Activated CD4-positive, alpha-beta T cell treated with anti-CD3 and anti-CD28 coated beads, Interleukin-10, Interleukin-2, amounts not matched to agents 100 ng/mL and 50 ng/mL, durations not matched to agents 16 hours and 8 hours (primary cell): ENCODE data around the gene LHX2.

Source experiments
- DNase-seq: peaks from one replicate; pipeline ENCODE4 v3.0.0-alpha.2; 2020

LHX2 gene

DNA sequence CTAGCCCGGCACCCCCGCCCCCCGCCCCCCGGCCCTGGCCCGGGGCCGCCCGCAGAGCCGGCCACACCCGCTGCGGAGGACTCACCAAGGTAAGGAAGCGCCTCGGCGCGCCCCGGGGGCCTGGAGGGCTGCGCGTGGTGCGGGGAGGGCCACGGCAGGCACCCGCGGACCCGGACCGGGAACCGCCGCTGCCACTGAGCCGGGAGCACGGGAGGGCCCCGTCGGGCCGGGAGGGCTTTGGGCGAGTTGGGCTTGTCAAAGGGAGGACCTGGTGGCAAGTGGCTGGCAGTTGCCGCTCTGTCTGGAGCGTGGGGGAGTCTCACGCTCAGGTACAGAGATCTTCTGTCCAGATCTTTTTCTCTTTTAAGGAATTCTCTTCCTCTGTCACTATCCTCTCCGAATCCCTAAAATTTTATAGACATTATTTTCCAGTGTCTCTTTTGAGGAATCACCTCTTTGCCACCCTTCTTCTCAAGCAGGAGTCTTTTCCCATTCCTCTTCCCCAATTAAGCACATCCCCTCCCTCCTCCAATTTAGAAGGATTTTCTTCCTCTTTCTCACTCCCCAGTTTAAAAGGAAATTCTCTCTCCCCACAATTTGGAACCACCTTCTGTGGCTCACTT is 11.3 kb upstream of the LHX2 start:
- no peak for DNase-seq

DNA sequence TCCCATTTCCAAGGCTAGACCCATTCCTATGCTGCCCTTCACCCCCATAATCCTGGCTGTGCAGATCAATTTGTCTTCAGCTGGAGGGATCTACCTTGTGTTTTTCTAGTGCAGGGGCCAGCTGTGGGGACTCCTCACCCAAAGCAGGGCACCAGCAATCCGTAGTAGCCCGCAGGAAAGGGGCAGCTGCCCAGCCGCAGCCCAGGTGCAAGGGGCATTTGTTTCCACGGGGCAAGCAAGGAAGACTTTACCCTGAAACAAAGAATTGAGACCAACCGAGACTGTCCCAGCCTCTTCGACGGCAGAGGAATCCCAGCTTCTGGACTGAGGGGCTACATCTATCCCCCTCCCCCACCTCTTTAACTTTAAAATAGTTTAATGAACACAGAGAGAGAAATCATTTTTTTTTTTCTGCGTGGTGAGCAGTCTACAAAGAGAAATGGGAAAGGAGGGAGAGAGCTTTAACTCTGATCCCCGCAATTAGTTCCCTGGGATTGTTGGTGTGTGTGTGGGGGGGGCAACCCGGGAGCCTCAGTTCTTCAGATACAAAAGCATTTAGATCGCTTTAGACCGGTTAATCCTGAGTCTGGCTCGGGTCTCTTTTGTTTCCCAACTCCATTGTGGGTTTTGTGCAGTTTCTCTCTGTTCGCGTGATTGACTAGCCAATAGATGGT is 10.6 kb upstream of the LHX2 start:
- no peak for DNase-seq

GRCh38 chr9:124001458-124001799 is 10.1 kb upstream of the LHX2 start:
- DNase-seq, result no peak

- no peak for DNase-seq
Observed at GRCh38 chr9:124001866-124002525, 9.6 kb upstream of the LHX2 start.

DNA sequence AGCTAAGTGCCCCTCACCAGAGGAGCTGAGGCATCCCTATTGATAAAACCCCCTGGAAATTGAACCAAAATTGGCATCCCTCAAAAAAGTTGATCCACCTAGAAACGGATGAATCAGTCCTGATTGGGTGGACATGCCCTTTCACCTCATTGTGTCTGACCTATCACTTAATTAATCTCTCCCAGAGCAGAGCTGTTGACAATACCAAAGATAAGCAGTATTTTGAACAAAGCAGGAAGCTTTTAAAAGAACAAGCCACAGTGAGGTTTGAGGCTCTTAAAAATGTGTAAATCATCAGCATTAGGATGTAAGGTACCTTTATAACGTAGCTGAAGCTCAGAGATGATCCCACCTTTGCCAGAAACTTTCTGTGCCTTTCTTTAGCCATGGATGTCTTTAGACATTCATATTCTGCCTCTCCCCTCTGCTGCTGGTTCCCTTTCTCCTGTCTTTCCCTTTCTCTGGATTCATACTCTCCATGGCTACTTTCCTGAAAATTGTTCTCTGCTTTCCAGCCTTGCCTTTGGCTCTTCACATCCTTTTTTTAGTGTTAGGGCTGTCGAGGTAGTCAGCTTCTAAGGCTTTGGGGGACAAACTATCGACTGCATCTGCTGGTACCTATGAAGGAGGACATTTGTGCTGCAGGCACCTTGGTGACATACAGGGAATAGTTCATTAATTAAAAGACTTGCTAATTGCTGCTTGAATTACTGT is 7.8 kb upstream of the LHX2 start:
- DNase-seq, result no peak

DNA sequence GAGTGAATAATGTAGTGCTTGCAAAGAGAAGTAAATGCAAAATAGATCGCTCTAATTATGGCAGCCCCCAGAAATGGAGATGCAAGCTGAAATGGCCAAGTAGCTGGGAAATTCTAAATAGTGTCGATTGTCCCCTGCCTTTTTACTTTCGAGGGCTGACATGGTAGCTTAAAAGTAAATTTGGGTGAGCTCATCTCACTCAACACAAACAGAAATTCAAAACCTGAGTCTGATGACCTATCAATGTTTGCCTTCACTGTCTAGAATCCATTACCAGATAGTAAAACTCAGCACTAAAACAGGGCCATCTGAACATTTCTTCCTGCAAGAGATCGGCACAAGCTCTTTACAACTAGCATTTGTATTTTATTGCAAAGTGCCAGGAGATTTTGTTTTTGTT is 7.0 kb upstream of the LHX2 start:
- DNase-seq, result no peak

- no peak for DNase-seq
Observed at GRCh38 chr9:124005029-124005771, 6.4 kb upstream of the LHX2 start.

DNA sequence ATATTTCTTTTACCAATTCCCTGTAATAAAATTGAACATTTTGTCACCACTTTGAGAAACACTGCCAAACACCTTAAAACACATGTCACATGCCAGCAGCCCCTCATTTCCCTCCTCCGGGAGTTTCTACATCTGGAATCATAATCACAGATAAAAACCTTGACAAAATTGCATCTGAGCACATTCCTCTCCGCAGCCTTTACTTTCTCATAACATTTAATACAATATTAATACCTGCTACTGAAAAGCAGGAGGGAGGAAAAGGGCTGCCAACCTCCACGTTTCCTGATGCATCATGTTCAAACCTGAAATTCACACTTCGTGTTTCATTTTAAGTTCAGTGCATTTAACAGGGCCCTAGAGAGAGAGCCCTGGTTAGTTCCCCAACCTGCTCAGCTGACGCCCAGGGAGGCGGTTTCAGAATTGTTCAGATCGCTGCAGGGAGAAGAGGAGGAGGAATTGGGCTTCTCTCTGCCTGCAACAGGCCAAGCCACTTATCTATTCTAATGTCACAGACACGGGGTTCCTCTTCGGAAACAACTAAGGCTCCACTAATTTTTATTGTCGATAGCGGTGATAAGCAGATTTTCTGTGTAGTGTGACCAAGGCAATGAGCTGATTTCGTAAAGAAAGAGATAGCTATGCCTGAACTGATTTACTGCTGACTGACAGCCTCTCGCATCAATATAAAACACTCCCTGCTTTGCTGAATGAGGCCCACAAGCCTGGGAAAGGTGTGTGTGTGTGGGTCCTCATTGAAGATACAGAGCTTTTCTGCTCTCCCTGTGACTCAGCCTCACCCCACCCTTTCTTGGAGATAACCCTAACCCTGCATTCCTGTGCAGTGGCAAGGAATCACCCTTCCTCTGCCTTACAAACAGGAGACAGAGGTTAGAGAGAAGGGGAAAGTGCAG is 4.9 kb upstream of the LHX2 start:
- DNase-seq, result peak; percentile 23

GRCh38 chr9:124007565-124008302 is 3.8 kb upstream of the LHX2 start:
- DNase-seq, result no peak

DNA sequence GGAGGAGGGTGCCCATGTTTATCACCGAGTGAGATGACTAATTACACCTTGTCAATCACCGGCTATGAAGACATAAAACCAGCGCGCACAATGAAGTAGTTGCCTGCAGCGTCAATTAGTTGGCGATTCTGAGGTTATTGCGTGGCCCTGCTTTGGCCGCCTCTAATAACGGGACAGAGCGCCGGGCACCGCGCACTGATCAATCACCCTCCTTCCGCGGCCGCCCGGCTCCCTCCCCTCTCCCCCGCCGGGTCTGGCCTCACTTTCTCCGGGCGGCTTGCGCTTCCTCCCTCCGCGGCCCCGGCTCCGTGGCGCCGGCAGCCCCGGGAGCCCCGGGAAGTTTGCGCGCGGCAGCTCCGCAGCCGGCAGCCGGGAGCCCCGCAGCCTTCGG is 3.3 kb upstream of the LHX2 start:
- peak; percentile 44 for DNase-seq

DNA sequence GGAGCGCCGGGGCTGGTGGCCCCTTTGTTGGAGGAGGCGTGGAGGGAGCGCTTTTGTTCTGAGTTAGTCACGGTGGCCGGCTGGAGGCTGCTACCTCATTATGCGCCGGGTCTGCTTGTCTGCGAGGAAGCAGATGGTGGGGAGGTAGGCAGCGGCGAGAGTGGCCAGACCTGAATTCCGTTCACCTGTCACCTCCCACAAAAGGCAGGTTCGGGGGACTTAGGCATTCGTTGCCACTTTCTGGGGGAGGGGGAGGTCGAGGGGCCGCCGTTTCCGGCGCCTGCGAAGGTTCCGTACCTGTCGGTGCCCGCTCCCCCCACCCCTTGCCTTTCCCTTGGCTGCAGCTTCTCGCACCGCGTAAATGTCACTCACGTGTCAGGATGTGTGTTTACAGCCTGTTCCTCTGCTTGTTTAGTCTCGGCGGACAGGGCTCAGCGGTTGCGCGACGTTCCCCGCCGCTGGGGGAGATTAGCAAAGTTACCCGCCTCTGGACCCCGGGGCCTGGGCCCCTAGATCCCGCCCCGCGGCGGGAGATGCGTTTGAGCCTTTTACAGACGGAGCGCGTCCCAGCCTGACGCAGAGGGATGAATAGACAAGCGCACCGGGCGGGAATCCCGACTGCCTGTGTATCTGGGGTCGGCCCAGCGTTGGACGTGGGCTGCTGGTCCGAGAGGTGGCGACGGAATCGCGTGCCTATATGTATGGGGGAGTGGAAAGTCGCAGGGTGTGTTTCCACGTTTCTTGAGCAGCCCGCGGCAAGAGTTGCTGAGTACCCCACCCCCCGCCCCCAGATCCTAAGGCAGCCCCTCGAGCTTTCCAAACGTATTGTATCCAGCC is 2.7 kb upstream of the LHX2 start:
- DNase-seq, result no peak

GRCh38 chr9:124009531-124010217 is 1.9 kb upstream of the LHX2 start:
- DNase-seq, result no peak

- DNase-seq, result no peak
Observed at GRCh38 chr9:124010303-124010664, 1.3 kb upstream of the LHX2 start.

- no peak for DNase-seq
Observed at GRCh38 chr9:124010665-124011321, 775 bp upstream of the LHX2 start.

- DNase-seq, result no peak
Observed at GRCh38 chr9:124012368-124013301, 1.1 kb downstream of the LHX2 start.

- no peak for DNase-seq
Observed at GRCh38 chr9:124013309-124014210, 2.0 kb downstream of the LHX2 start.
